Smooth muscle cell (in vitro differentiated cells): ENCODE measurements around the gene LCA5L. TPM values are rescaled to one million over a fixed set of nuclear protein-coding genes. Genes with fewer than 3 reads are reported as not detected.
A peak's percentile ranks its signal among the peaks of the same experiment; 100 is the strongest.

Experiments
- DNase-seq: peaks from one replicate; lab custom pipeline; 2025; ENCODE audit not compliant: unreplicated experiment; lab: John Stamatoyannopoulos, UW
- H2AFZ ChIP-seq: fragments of 200-600 bp; sonication (generic); 2 replicates; pipeline ENCODE4 v1.6.0; 2016; ENCODE audit warnings: antibody characterized with exemption, low read depth, mild to moderate bottlenecking
- H3F3A ChIP-seq: fragments of 200-600 bp; sonication (generic); 2 replicates; pipeline ENCODE4 v1.6.0; 2017; ENCODE audit warnings: antibody characterized with exemption, low read depth
- H3K27ac ChIP-seq: fragments of 200-600 bp; sonication (generic); 2 replicates; pipeline ENCODE4 v1.5.1; 2016; ENCODE audit warnings: low read depth, mild to moderate bottlenecking
- H3K27me3 ChIP-seq: fragments of 200-600 bp; sonication (generic); 2 replicates; pipeline ENCODE4 v1.6.1; 2016; ENCODE audit warnings: low read depth, mild to moderate bottlenecking
- H3K36me3 ChIP-seq: fragments of 200-600 bp; sonication (generic); 2 replicates; pipeline ENCODE4 v1.5.1; 2016; ENCODE audit warnings: low read depth
- H3K4me1 ChIP-seq: fragments of 200-600 bp; sonication (generic); 2 replicates; pipeline ENCODE4 v1.5.1; 2016; ENCODE audit warnings: low read depth
- H3K4me2 ChIP-seq: fragments of 200-600 bp; sonication (generic); 2 replicates; pipeline ENCODE4 v1.6.0; 2016; ENCODE audit warnings: mild to moderate bottlenecking
- H3K4me3 ChIP-seq: fragments of 200-600 bp; sonication (generic); 2 replicates; pipeline ENCODE4 v1.5.1; 2016; ENCODE audit warnings: mild to moderate bottlenecking
- H3K79me2 ChIP-seq: fragments of 200-600 bp; sonication (generic); 2 replicates; pipeline ENCODE4 v1.6.0; 2016; ENCODE audit warnings: low read depth, mild to moderate bottlenecking
- H3K9ac ChIP-seq: fragments of 200-600 bp; sonication (generic); 2 replicates; pipeline ENCODE4 v1.6.0; 2016; ENCODE audit warnings: low read depth
- H3K9me3 ChIP-seq: fragments of 200-600 bp; sonication (generic); replicated peaks from 2 replicates; pipeline ENCODE4 v1.5.1; 2016; ENCODE audit warnings: low read depth
- H4K20me1 ChIP-seq: fragments of 200-600 bp; sonication (generic); 2 replicates; pipeline ENCODE4 v1.6.0; 2016; ENCODE audit warnings: low read depth
- WGBS: methylation state at CpG from one replicate; pipeline ENCODE4 v1.1.7; 2016; ENCODE audit warnings: low lambda C conversion rate; 5-methylcytosine and 5-hydroxymethylcytosine counted together
- polyA plus RNA-seq: library from polyadenylated mRNA; unstranded; fragments of >200 nt; fragmentation: Nextera tagmentation; extraction: Ambion mirVana; gene quantifications from 2 replicates; pipeline ENCODE4 v1.2.1, GENCODE V29; 2016
- total RNA-seq: library from RNA; depleted of rRNA; stranded (reverse); fragments of >200 nt; gene quantifications from 2 replicates; pipeline ENCODE4 v1.2.3, GENCODE V29; 2014
- TF ChIP-seq, protein P1 (sequence below): fragments of 200-600 bp; sonication (generic); IDR thresholded peaks from 2 replicates; pipeline ENCODE4 v1.5.1; 2017; ENCODE audit warnings: borderline replicate concordance, mild to moderate bottlenecking, antibody characterized with exemption; ENCODE audit not compliant: insufficient read depth, poor library complexity, severe bottlenecking

Gene LCA5L
- total and polyA plus RNA-seq, 2 experiments from 2014 or later = 2.2 to 2.4 TPM

DNA sequence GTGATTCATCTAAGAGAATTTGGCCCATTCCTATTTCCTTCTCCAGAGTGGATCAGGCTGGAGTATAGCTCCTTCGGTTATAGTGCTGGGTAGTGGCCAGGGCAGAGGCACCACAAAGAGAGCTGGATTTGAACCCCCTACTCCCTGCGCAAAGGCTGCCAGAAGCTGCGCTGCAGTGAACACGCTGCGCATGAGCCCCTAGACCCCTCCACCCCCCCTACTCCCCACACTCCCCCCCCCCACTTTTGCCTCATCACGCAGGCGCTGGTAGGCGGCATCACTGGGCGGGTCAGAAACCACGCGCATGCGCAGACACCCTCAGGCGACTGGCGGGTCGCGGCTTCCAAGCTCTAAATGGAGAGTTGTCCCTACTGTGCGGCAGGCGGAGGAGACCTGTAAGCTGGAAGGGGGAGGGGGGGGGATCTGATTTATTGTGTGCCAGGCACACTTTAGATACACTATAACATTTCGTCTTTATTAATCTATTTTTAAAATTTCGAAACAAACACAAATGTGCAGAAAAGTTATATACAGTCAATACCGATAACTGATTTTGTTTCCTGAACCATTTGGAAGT is 58.0 kb downstream of the LCA5L start:
- no peaks in the 10 kb centered on the region for H3K27me3 ChIP-seq
- WGBS = 6% methylated on average over 16 of the region's 21 CpGs
- TF ChIP-seq, protein P1, sequence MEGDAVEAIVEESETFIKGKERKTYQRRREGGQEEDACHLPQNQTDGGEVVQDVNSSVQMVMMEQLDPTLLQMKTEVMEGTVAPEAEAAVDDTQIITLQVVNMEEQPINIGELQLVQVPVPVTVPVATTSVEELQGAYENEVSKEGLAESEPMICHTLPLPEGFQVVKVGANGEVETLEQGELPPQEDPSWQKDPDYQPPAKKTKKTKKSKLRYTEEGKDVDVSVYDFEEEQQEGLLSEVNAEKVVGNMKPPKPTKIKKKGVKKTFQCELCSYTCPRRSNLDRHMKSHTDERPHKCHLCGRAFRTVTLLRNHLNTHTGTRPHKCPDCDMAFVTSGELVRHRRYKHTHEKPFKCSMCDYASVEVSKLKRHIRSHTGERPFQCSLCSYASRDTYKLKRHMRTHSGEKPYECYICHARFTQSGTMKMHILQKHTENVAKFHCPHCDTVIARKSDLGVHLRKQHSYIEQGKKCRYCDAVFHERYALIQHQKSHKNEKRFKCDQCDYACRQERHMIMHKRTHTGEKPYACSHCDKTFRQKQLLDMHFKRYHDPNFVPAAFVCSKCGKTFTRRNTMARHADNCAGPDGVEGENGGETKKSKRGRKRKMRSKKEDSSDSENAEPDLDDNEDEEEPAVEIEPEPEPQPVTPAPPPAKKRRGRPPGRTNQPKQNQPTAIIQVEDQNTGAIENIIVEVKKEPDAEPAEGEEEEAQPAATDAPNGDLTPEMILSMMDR = no peak
- peak overlapping the region; percentile 51 for H3K27ac ChIP-seq
- DNase-seq = peak; percentile 82
- H3K4me2 ChIP-seq = peak overlapping the region; percentile 86
- peaks cover 24% of the 10 kb centered on the region for H3K79me2 ChIP-seq
- H3K4me3 ChIP-seq = peak overlapping the region; percentile 59
- peaks cover 12% of the 10 kb centered on the region for H3K4me1 ChIP-seq
- H2AFZ ChIP-seq = peak overlapping the region; percentile 46
- peaks cover 3% of the 10 kb centered on the region for H3K36me3 ChIP-seq
- peak overlapping the region; percentile 24 for H3K9ac ChIP-seq
- H3F3A ChIP-seq = no peaks in the 10 kb centered on the region
- H4K20me1 ChIP-seq = peaks cover 16% of the 10 kb centered on the region
- H3K9me3 ChIP-seq = no peaks in the 10 kb centered on the region

DNA sequence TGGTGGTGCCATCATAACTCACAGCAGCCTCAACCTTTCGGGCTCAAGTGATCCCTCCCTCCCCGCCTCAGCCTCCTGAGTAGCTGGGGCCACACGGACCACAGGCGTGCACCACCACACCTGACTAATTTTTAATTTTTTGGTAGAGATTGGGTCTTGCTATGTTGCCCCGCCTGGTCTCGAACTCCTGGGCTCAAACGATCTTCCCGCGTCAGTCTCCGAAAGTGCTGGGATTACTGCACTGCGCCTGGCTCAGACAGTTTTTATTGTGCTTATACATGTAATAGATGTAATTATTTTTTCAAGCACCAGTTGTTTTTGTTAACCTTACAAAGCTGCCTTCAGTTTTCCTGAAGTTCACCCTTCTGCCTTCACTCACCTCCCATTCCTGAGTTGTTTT is 58.7 kb downstream of the LCA5L start:
- peaks cover 8% of the 10 kb centered on the region for H3K4me1 ChIP-seq
- H3F3A ChIP-seq = no peaks in the 10 kb centered on the region
- peak overlapping the region; percentile 46 for H2AFZ ChIP-seq
- no peaks in the 10 kb centered on the region for H3K9me3 ChIP-seq
- H3K4me3 ChIP-seq = peak overlapping the region; percentile 59
- no peak overlapping the region for H3K9ac ChIP-seq
- peaks cover 16% of the 10 kb centered on the region for H4K20me1 ChIP-seq
- no peak for DNase-seq
- TF ChIP-seq, protein P1 = no peak
- over 99% methylated on average over 11 of the region's 11 CpGs for WGBS
- H3K79me2 ChIP-seq = peaks cover 31% of the 10 kb centered on the region
- peak overlapping the region; percentile 86 for H3K4me2 ChIP-seq
- peaks cover 3% of the 10 kb centered on the region for H3K36me3 ChIP-seq
- no peaks in the 10 kb centered on the region for H3K27me3 ChIP-seq
- peak overlapping the region; percentile 46 for H3K27ac ChIP-seq

DNA sequence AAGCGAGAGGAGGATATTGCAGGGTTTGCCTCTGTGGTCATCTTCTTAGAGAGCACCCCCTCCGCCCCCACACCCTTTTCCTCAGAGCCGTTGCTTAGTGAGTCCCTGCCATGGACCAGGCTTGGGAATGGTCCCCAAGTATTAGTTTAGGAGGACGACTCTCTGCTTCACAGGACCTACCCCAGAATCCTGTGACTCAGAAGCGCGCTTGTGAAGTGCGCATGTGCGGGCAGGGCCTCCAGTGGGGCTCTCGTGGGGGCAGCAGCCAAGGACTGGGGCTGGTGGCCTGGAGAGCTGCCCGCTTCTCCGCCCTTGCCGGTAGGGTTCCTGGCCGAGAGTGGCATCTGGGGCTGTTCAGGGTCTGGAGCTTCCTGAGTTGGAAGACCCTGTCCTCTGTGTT is 59.4 kb downstream of the LCA5L start:
- Histone ChIP-seq H4K20me1 (peaks cover 16% of the 10 kb centered on the region), H3K9me3 (no peaks in the 10 kb centered on the region), H3K36me3 (peaks cover 3% of the 10 kb centered on the region), H2AFZ (no peak overlapping the region), H3K27me3 (no peaks in the 10 kb centered on the region), H3F3A (no peaks in the 10 kb centered on the region), H3K27ac (no peak overlapping the region), H3K4me3 (no peak overlapping the region), H3K9ac (no peak overlapping the region), H3K4me2 (no peak overlapping the region), H3K79me2 (peaks cover 38% of the 10 kb centered on the region), H3K4me1 (peaks cover 12% of the 10 kb centered on the region)
- WGBS = 82% methylated on average over 13 of the region's 13 CpGs
- DNase-seq = no peak
- TF ChIP-seq, protein P1 = no peak
